ENCODE results near the gene SPN. TPM values are rescaled to one million over a fixed set of nuclear protein-coding genes. Genes with fewer than 3 reads are reported as not detected.
"Not testable (repeated sequence)": the region's sequence is repeated elsewhere in the genome, so short reads cannot be mapped to it uniquely, and the experiment has no call there.

SPN gene
- total RNA-seq, 4 donors from 2014 or later, result 0.67 to 3.4 (median 0.86) TPM

DNA sequence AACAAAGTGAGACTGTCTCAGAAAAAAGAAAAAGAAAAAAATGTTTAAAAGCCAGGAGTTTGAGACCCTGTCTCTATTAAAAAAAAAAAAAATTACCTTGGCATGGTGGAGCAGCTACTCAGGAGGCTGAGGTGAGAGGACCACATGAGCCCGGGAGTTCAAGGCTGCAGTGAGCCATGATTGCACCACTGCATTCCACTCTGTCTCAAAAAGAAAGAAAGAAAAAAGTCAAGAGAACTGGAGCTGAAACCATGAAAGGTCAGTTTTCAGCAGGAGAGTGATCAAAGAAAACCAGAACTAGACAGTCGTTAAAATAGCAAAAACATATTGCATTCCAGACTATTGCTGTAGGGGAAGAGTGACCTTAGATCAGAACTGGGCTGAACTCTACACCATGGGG is 24.7 kb downstream of the SPN start:
- Histone ChIP-seq H3K9me3 (no peaks in the 10 kb centered on the region), H3K27me3 (no peaks in the 10 kb centered on the region), H3K27ac (no peak overlapping the region), H3K4me1 (no peaks in the 10 kb centered on the region), H3K4me3 (replicated peaks in 1 of 3) (no peak overlapping the region), H3K36me3 (no peaks in the 10 kb centered on the region)
- no peak for DNase-seq
- intact Hi-C loops (cut with DNase I), result no loop called here
- TF ChIP-seq, protein P1, sequence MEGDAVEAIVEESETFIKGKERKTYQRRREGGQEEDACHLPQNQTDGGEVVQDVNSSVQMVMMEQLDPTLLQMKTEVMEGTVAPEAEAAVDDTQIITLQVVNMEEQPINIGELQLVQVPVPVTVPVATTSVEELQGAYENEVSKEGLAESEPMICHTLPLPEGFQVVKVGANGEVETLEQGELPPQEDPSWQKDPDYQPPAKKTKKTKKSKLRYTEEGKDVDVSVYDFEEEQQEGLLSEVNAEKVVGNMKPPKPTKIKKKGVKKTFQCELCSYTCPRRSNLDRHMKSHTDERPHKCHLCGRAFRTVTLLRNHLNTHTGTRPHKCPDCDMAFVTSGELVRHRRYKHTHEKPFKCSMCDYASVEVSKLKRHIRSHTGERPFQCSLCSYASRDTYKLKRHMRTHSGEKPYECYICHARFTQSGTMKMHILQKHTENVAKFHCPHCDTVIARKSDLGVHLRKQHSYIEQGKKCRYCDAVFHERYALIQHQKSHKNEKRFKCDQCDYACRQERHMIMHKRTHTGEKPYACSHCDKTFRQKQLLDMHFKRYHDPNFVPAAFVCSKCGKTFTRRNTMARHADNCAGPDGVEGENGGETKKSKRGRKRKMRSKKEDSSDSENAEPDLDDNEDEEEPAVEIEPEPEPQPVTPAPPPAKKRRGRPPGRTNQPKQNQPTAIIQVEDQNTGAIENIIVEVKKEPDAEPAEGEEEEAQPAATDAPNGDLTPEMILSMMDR (IDR thresholded peaks at IDR 0.05), result no peak
- TF ChIP-seq POLR2A (IDR thresholded peaks at IDR 0.05), result no peak
- WGBS, 2 donors, result 44 to 51% methylated on average over 2 of the region's 2 CpGs

DNA sequence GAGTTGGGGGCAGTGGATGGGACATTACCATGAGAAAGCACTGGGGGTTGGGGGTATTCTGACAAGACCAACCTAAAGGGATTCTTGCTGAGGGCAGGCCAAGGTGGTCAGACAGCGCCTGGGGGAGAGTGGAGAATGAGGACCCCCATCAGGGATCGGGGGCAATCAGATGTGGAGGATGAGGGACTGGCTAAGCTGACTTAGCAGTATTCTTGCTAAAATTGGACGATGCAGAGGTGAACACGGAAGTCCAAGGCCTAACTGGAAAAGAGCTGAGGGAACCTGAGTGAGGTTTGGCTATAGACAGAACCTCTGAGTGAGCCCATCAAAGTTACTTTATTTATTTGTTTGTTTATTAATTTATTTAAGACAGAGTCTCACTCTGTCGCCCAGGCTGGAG is 25.1 kb downstream of the SPN start:
- no peaks in the 10 kb centered on the region for H3K36me3 ChIP-seq
- H3K9me3 ChIP-seq, result no peaks in the 10 kb centered on the region
- no peaks in the 10 kb centered on the region for H3K4me1 ChIP-seq
- WGBS, 2 donors, result 84 to 90% methylated on average over 5 of the region's 5 CpGs
- H3K27ac ChIP-seq, result no peak overlapping the region
- no peak overlapping the region for H3K4me3 ChIP-seq (replicated peaks in 1 of 3)
- intact Hi-C loops (cut with DNase I), result no loop called here
- H3K27me3 ChIP-seq, result no peaks in the 10 kb centered on the region
- no peak for DNase-seq
- TF ChIP-seq, protein P1 (IDR thresholded peaks at IDR 0.05), result no peak

DNA sequence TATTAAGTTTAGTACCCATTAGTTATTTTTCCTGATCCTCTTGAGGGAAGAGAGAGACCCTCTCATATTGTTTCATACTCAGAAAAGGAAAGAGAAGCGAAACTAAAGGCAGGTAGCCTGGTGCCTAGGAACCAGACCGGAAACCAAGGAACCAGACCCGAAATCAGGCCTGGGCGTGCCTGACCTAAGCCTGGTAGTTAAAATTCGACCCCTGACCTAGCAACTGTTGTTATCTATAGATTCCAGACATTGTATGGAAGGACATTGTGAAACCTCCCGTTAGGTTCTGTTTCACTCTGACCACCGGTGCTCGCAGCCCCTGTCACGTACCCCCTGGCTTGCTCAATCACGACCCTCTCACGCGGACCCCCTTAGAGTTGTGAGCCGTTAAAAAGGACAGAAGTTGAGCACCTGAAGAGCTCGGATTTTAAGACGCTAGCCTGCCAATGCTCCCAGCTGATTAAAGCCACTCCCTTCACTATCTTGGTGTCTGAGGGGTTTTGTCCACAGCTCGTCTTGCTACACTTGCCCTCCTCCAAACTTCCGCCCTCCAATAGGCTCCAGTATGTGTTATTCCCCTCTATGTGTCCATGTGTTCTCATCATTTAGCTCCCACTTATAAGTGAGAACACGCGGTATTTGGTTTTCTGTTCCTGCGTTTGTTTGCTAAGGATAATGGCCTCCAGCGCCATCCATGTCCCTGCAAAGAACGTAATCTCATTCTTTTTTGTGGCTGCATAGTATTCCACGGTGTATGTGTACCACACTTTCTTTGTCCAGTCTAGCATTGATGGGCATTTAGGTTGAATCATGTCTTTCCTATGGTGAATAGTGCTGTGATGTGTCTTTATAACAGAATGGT is 26.7 kb downstream of the SPN start:
- intact Hi-C loops (cut with DNase I); H3K27me3 ChIP-seq; H3K9me3 ChIP-seq; H3K4me3 ChIP-seq (replicated peaks in 1 of 3); H3K4me1 ChIP-seq; H3K27ac ChIP-seq; DNase-seq; H3K36me3 ChIP-seq: not testable (repeated sequence)
- 93 to 95% methylated on average over 23 of the region's 23 CpGs for WGBS, 2 donors

DNA sequence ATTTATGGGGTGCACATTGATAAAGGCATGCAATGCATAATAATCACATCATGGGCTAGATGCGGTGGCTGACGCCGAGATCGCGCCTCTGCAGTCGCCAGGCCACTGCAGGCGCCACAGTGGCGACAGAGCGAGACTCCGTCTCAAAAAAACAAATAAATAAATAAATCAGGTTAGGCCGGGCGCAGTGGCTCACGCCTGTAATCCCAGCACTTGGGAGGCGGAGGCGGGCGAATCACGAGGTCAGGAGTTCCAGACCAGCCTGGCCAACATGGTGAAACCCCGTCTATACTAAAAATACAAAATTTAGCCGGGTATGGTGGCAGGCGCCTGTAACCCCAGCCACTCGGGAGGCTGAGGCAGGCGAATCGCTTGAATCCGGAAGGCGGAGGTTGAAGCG is 29.6 kb downstream of the SPN start:
- H3K4me1 ChIP-seq; H3K4me3 ChIP-seq (replicated peaks in 1 of 3); H3K27me3 ChIP-seq; H3K36me3 ChIP-seq; DNase-seq; intact Hi-C loops (cut with DNase I); H3K9me3 ChIP-seq; H3K27ac ChIP-seq: not testable (repeated sequence)
- WGBS, 2 donors, result 97 to 98% methylated on average over 26 of the region's 26 CpGs

DNA sequence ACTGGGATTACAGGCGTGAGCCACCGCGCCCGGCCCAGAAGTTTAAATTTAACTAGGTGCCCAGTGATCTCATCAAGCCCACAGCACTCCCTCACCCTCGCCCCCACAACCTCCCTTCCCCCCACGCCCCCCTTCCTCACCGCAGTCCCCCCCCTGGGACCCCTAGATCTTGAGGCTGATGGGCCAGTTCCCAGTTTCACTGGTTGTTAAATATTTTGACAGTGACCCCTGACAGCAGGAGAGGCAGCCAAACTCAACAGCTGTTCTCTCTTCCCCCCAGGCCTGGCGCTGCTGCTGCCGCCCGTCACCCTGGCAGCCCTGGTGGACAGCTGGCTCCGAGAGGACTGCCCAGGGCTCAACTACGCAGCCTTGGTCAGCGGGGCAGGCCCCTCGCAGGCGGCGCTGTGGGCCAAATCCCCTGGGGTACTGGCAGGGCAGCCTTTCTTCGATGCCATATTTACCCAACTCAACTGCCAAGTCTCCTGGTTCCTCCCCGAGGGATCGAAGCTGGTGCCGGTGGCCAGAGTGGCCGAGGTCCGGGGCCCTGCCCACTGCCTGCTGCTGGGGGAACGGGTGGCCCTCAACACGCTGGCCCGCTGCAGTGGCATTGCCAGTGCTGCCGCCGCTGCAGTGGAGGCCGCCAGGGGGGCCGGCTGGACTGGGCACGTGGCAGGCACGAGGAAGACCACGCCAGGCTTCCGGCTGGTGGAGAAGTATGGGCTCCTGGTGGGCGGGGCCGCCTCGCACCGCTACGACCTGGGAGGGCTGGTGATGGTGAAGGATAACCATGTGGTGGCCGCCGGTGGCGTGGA is 31.5 kb downstream of the SPN start:
- Histone ChIP-seq H3K27ac (no peak overlapping the region), H3K4me3 (replicated peaks in 1 of 3) (no peak overlapping the region), H3K9me3 (no peaks in the 10 kb centered on the region), H3K4me1 (no peaks in the 10 kb centered on the region), H3K27me3 (no peaks in the 10 kb centered on the region), H3K36me3 (no peaks in the 10 kb centered on the region)
- WGBS, 2 donors, result 82 to 88% methylated on average over 15 to 29 of the region's 41 CpGs
- DNase-seq, result no peak
- no peak for TF ChIP-seq POLR2A (IDR thresholded peaks at IDR 0.05)
- TF ChIP-seq, protein P1 (IDR thresholded peaks at IDR 0.05), result no peak
- intact Hi-C loops (cut with DNase I), result loop anchor here (5.0 kb wide), 1 partner anchor 308 kb away; no protein-coding TSS in a partner anchor

DNA sequence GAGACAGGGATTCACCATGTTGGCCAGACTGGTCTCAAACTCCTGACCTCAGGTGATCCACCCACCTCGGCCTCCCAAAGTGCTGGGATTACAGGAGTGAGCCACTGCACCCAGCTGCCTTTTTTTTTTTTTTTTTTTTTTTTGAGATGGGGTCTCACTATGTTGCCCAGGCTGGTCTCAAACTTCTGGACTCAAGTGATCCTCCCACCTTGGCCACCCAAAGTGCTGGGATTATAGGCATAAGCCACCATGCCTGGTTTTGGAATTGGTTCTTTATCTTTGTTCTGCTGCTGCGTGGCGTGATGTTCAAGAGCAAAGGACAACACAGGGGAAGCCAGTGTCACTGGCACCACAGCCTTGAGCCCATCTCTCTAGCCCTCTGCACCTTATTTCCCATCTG is 32.6 kb downstream of the SPN start:
- 98% methylated on average over 3 of the region's 3 CpGs for WGBS, 2 donors

More for the DNA sequence above, 32.6 kb downstream of the SPN start:
- not testable (repeated sequence) for H3K36me3 ChIP-seq; H3K9me3 ChIP-seq; DNase-seq; H3K4me1 ChIP-seq; H3K4me3 ChIP-seq (replicated peaks in 1 of 3); H3K27ac ChIP-seq; H3K27me3 ChIP-seq
- intact Hi-C loops (cut with DNase I), result loop anchor here (5.0 kb wide), 1 partner anchor 307 kb away; no protein-coding TSS in a partner anchor
